Transverse colon (tissue), 4 donors: ENCODE results near the gene PLXDC2. TPM values are rescaled to one million over a fixed set of nuclear protein-coding genes. Genes with fewer than 3 reads are reported as not detected.

ENCODE experiments used
- DNase-seq: peaks from one replicate; pipeline ENCODE4 v3.0.0-alpha.2; 2019
- H3K27ac ChIP-seq, 4 donors: fragments of 200-600 bp; sonication (generic); 2 replicates each; pipeline ENCODE4 v1.5.1; 2016 to 2018; ENCODE audit warnings: inconsistent platforms in 4 of 4
- H3K27me3 ChIP-seq: fragments of 200-600 bp; sonication (generic); 2 replicates; pipeline ENCODE4 v1.5.1; 2017; ENCODE audit warnings: inconsistent platforms
- H3K36me3 ChIP-seq, 4 donors: fragments of 200-600 bp; sonication (generic); 2 replicates each; pipeline ENCODE4 v1.5.1; 2017 to 2019; ENCODE audit warnings: inconsistent platforms in 4 of 4
- H3K4me1 ChIP-seq, 4 donors: fragments of 200-600 bp; sonication (generic); 2 replicates each; pipeline ENCODE4 v1.5.1; 2017 to 2020; ENCODE audit warnings: inconsistent platforms in 4 of 4
- H3K4me3 ChIP-seq, 4 donors: fragments of 200-600 bp; sonication (generic); 1 replicate in 1 of 4; 2 replicates in 3 of 4; pipeline versions ENCODE4 v1.5.1 to v1.6.1; 2017 to 2019; ENCODE audit warnings: inconsistent platforms in 4 of 4
- H3K9me3 ChIP-seq, 2 donors: fragments of 200-600 bp; sonication (generic); 2 replicates each; pipeline ENCODE4 v1.5.1; 2017 to 2019; ENCODE audit warnings: inconsistent platforms in 2 of 2
- EP300 ChIP-seq: sonication (generic); formaldehyde crosslinking; IDR thresholded peaks from one replicate; pipeline ENCODE4 v1.6.1; 2017; ENCODE audit warnings: antibody characterized with exemption, low read depth
- POLR2A ChIP-seq: fragments of 450-650 bp; IDR thresholded peaks from one replicate; pipeline ENCODE4 v1.6.1; 2016; ENCODE audit warnings: antibody characterized with exemption, mild to moderate bottlenecking, moderate library complexity
- POLR2AphosphoS5 ChIP-seq, 3 donors: sonication (generic); formaldehyde crosslinking; IDR thresholded peaks; one replicate each; pipeline ENCODE4 v1.6.1; 2016; ENCODE audit warnings: antibody characterized with exemption in 3 of 3
- WGBS, 2 donors: methylation state at CpG; one replicate each; pipeline ENCODE4 v1.1.5; 2018; ENCODE audit warnings: low coverage in 1 of 2; 5-methylcytosine and 5-hydroxymethylcytosine counted together
- in situ Hi-C, 4 donors: fragments of 200-750 bp; cut with MboI; loops; one replicate each; pipeline versions ENCODE4 v1.15.0 to v1.15.1; 2017; ENCODE audit warnings: low sequenced_read_pairs in 3 of 4, low pct_ligation_motif_present in 1 of 4, low pct_unique_long_range_greater_than_20kb in 1 of 4
- intact Hi-C: fragments of 100-400 bp; cut with DNase I; formaldehyde crosslinking; loops from one replicate; pipeline ENCODE4 v1.15.1; 2023; ENCODE audit warnings: low total_unique reads
- total RNA-seq, 4 donors: library from RNA; depleted of rRNA; stranded (reverse); fragments of >200 nt; gene quantifications; one replicate each; pipeline ENCODE4 v1.1.0, GENCODE V29; 2016
- TF ChIP-seq, protein P1 (sequence below), 5 experiments: fragments of 200-600 bp in 3 of 5; fragments of 450-650 bp in 2 of 5; sonication (generic) in 3 of 5; IDR thresholded peaks; 1 replicate in 2 of 5; 2 replicates in 3 of 5; pipeline ENCODE4 v1.5.1; 2016 to 2017; ENCODE audit warnings: antibody characterized with exemption in 5 of 5, inconsistent platforms in 3 of 5, mild to moderate bottlenecking in 2 of 5, moderate library complexity in 1 of 5

Gene PLXDC2
- total RNA-seq, 4 donors from 2014 or later: 12.0 to 32.2 (median 20.3) TPM

- no peaks in the 10 kb centered on the region for H3K9me3 ChIP-seq
- H3K4me1 ChIP-seq: no peaks in the 10 kb centered on the region
- intact Hi-C loops: no loop called here
- TF ChIP-seq POLR2A: no peak
- TF ChIP-seq EP300: no peak
- no peak for TF ChIP-seq POLR2AphosphoS5 (IDR thresholded peaks at IDR 0.05)
- no peaks in the 10 kb centered on the region for H3K36me3 ChIP-seq
- no peaks in the 10 kb centered on the region for H3K27me3 ChIP-seq
- no peak overlapping the region for H3K4me3 ChIP-seq
- 76 to 84% methylated on average over 2 of the region's 2 CpGs for WGBS, 2 donors
- no peak for DNase-seq
- in situ Hi-C loops: loop anchor here in 2 of 4 donors (25.0 kb wide), 1 partner anchor 379 kb away; no protein-coding TSS in a partner anchor
- no peak overlapping the region for H3K27ac ChIP-seq
Observed at GRCh38 chr10:19791032-19791431, 25.2 kb upstream of the PLXDC2 start.

DNA sequence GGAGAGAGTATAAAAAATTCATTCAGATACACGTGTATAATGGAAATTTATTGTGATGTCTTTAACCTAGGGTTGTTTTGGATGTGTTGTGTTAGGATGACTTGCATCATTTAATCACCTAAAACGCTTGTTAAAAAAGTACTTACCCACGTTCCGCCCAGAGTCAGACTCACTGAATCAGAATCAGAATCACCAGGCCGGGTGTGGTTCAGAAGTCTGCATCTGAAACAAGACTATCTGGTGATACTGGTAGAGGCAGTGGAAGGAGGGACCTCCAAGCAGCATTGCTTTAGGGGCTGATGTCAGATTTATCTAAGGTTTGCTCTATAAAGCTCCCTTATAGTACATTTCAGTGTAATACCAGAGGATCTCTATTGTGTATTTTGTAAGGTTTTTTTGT, 20.5 kb upstream of the PLXDC2 start:
- TF ChIP-seq POLR2AphosphoS5 (IDR thresholded peaks at IDR 0.05) (no peak), POLR2A (no peak), EP300 (no peak)
- TF ChIP-seq, protein P1, sequence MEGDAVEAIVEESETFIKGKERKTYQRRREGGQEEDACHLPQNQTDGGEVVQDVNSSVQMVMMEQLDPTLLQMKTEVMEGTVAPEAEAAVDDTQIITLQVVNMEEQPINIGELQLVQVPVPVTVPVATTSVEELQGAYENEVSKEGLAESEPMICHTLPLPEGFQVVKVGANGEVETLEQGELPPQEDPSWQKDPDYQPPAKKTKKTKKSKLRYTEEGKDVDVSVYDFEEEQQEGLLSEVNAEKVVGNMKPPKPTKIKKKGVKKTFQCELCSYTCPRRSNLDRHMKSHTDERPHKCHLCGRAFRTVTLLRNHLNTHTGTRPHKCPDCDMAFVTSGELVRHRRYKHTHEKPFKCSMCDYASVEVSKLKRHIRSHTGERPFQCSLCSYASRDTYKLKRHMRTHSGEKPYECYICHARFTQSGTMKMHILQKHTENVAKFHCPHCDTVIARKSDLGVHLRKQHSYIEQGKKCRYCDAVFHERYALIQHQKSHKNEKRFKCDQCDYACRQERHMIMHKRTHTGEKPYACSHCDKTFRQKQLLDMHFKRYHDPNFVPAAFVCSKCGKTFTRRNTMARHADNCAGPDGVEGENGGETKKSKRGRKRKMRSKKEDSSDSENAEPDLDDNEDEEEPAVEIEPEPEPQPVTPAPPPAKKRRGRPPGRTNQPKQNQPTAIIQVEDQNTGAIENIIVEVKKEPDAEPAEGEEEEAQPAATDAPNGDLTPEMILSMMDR (IDR thresholded peaks at IDR 0.05): no peak
- no peaks in the 10 kb centered on the region for H3K27me3 ChIP-seq
- no peak overlapping the region for H3K27ac ChIP-seq
- intact Hi-C loops: no loop called here
- DNase-seq: no peak
- no peaks in the 10 kb centered on the region for H3K4me1 ChIP-seq
- H3K9me3 ChIP-seq: no peaks in the 10 kb centered on the region
- H3K4me3 ChIP-seq: no peak overlapping the region
- 83 to 86% methylated on average over 5 of the region's 5 CpGs for WGBS, 2 donors
- no peaks in the 10 kb centered on the region for H3K36me3 ChIP-seq
- in situ Hi-C loops: loop anchor here in 2 of 4 donors (25.0 kb wide), 1 partner anchor 383 kb away; no protein-coding TSS in a partner anchor

DNA sequence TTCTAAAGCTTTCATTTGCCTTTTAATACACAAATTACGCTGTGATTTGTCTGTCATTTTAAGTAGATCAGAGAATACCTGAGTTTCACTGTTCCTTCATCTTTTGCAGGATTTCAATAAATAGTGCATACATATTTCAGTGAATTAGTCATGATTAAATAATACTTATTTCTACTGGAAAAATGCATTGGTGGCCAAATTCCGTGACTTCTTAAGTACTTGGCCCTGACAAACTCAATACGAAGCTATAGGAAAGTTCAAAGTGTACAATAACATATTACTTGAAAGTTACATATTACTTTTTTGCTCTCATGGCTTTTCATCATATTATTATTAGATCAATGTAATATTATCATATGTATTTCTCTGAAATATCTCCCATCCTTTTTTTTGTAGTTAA, 16.1 kb upstream of the PLXDC2 start:
- 74 to 79% methylated on average over 3 of the region's 3 CpGs for WGBS, 2 donors
- in situ Hi-C loops: loop anchor here in 2 of 4 donors (25.0 kb wide), 1 partner anchor 962 kb away; no protein-coding TSS in a partner anchor

GRCh38 chr10:19801369-19801768, 14.9 kb upstream of the PLXDC2 start:
- WGBS, 2 donors: 90 to 95% methylated on average over 4 of the region's 4 CpGs
- no peak for DNase-seq
- intact Hi-C loops (no loop called here), in situ Hi-C loops (loop anchor here in 2 of 4 donors (25.0 kb wide), 1 partner anchor 961 kb away; no protein-coding TSS in a partner anchor)
- Histone ChIP-seq H3K4me3 (no peak overlapping the region), H3K4me1 (no peaks in the 10 kb centered on the region), H3K27ac (no peak overlapping the region), H3K36me3 (no peaks in the 10 kb centered on the region), H3K9me3 (no peaks in the 10 kb centered on the region), H3K27me3 (no peaks in the 10 kb centered on the region)
- TF ChIP-seq POLR2A (no peak), EP300 (no peak), POLR2AphosphoS5 (IDR thresholded peaks at IDR 0.05) (no peak)
- TF ChIP-seq, protein P1 (IDR thresholded peaks at IDR 0.05): no peak

More for the DNA sequence above, 16.1 kb upstream of the PLXDC2 start:
- Histone ChIP-seq H3K27me3 (no peaks in the 10 kb centered on the region), H3K36me3 (no peaks in the 10 kb centered on the region), H3K4me3 (no peak overlapping the region), H3K27ac (no peak overlapping the region), H3K9me3 (no peaks in the 10 kb centered on the region), H3K4me1 (no peaks in the 10 kb centered on the region)
- no peak for DNase-seq
- TF ChIP-seq, protein P1 (IDR thresholded peaks at IDR 0.05): no peak
- TF ChIP-seq POLR2AphosphoS5 (IDR thresholded peaks at IDR 0.05) (no peak), EP300 (no peak)
- intact Hi-C loops: no loop called here

GRCh38 chr10:19803676-19804075, 12.6 kb upstream of the PLXDC2 start:
- in situ Hi-C loops: loop anchor here in 2 of 4 donors (25.0 kb wide), 1 partner anchor 959 kb away; no protein-coding TSS in a partner anchor
- no peak overlapping the region for H3K27ac ChIP-seq
- intact Hi-C loops: no loop called here

More at GRCh38 chr10:19803676-19804075, 12.6 kb upstream of the PLXDC2 start:
- TF ChIP-seq EP300 (no peak), POLR2A (no peak), POLR2AphosphoS5 (IDR thresholded peaks at IDR 0.05) (no peak)
- TF ChIP-seq, protein P1 (IDR thresholded peaks at IDR 0.05): no peak
- no peaks in the 10 kb centered on the region for H3K36me3 ChIP-seq
- no peak for DNase-seq
- no peaks in the 10 kb centered on the region for H3K27me3 ChIP-seq
- H3K9me3 ChIP-seq: no peaks in the 10 kb centered on the region
- no peaks in the 10 kb centered on the region for H3K4me1 ChIP-seq
- 81 to 85% methylated on average over 2 of the region's 2 CpGs for WGBS, 2 donors
- H3K4me3 ChIP-seq: no peak overlapping the region
